Right lobe of liver (tissue), 6 donors: ENCODE data around the gene UCK2. TPM values are rescaled to one million over a fixed set of nuclear protein-coding genes. Genes with fewer than 3 reads are reported as not detected.

ENCODE experiments used
- ATAC-seq, 4 donors: fragments of 200-7000 bp; cut with Tn5 transposase; one replicate each; pipeline ENCODE4 v1.9.1; 2020; ENCODE audit warnings: mild to moderate bottlenecking in 4 of 4, moderate library complexity in 4 of 4
- DNase-seq, 3 donors: peaks; one replicate each; pipeline ENCODE4 v3.0.0-alpha.2; 2020
- H3K27ac ChIP-seq, 3 donors: fragments of 200-600 bp; one replicate each; pipeline ENCODE4 v1.8.0; 2022
- H3K27me3 ChIP-seq, 2 donors: fragments of 200-600 bp; one replicate each; pipeline ENCODE4 v1.8.0; 2022
- H3K36me3 ChIP-seq, 4 donors: fragments of 200-600 bp; sonication (generic) in 1 of 4; one replicate each; pipeline versions ENCODE4 v1.5.1 to v1.8.0; 2017 to 2022; ENCODE audit warnings: control low read depth in 1 of 4
- H3K4me1 ChIP-seq, 4 donors: fragments of 200-600 bp; sonication (generic) in 1 of 4; one replicate each; pipeline versions ENCODE4 v1.5.1 to v1.8.0; 2017 to 2022; ENCODE audit warnings: control low read depth in 1 of 4
- H3K4me3 ChIP-seq, 3 donors: fragments of 200-600 bp; one replicate each; pipeline ENCODE4 v1.8.0; 2022
- H3K9me3 ChIP-seq, 4 donors: fragments of 200-600 bp; sonication (generic) in 1 of 4; one replicate each; pipeline versions ENCODE4 v1.5.1 to v1.8.0; 2017 to 2022; ENCODE audit warnings: control low read depth in 1 of 4
- POLR2A ChIP-seq: fragments of 450-650 bp; IDR thresholded peaks from one replicate; pipeline ENCODE4 v1.6.1; 2017; ENCODE audit warnings: antibody characterized with exemption, mild to moderate bottlenecking
- WGBS: methylation state at CpG from one replicate; pipeline ENCODE4 v1.1.6; 2018; ENCODE audit warnings: low coverage, low lambda C conversion rate; ENCODE audit not compliant: insufficient coverage; ENCODE audit errors: missing lambda C conversion rate; 5-methylcytosine and 5-hydroxymethylcytosine counted together
- intact Hi-C, 2 donors: fragments of 100-400 bp; cut with DNase I; formaldehyde crosslinking; loops; one replicate each; pipeline versions ENCODE4 v1.11.2 to v1.14.1; 2022
- total RNA-seq, 6 experiments: library from RNA; depleted of rRNA in 2 of 6; stranded (reverse); fragments of >200 nt in 2 of 6; fragmentation: NEBNext Ultra II Directional in 3 of 6; extraction: Animal tissue kit (Norgen Biotek cat#: 25700) in 3 of 6; gene quantifications; one replicate each; pipeline versions ENCODE4 v1.1.0 to v1.2.4, GENCODE V29; 2016 to 2023
- TF ChIP-seq, protein P1 (sequence below), 4 donors: fragments of 200-600 bp in 3 of 4; fragments of 450-650 bp in 1 of 4; IDR thresholded peaks; one replicate each; pipeline versions ENCODE4 v1.5.1 to v1.8.0; 2016 to 2022; ENCODE audit warnings: antibody characterized with exemption in 4 of 4, mild to moderate bottlenecking in 2 of 4
- donor health status: DM: no; HTN: yes; CAD: no.
- donor health status: DM: no; HTN: no; CAD: no.
- donor health status: DM: no; HTN: no; CAD: no.
- donor health status: DM: no; HTN: yes; CAD: no.
- donor health status: DM: no; HTN: yes; CAD: no.

Gene UCK2
- total RNA-seq, 6 experiments from 2014 or later: 8.4 to 22.9 (median 10.4) TPM

DNA sequence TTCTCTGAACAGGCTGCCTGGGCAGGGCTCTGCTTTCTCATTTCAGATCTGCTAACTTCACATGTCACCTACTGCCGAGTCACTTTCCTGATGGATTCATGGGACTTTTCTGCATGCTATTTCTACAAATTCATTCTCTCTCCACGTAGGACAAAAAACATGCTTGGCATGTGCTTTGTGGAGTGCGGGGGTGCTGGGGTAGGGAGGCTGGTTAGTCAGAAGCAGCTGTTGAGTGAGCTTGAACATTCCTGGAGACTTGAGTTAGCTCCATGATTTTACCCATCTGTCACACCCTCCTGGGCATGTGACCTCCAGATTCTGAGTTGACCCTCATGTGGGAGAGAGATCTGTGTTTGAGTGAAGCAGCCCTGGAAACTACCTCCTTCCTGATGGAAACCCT, 71.4 kb downstream of the UCK2 start:
- no peaks in the 10 kb centered on the region for H3K9me3 ChIP-seq
- peaks cover 0 to 3% (median 0%) of the 10 kb centered on the region in 4 donors for H3K4me1 ChIP-seq
- intact Hi-C loops: no loop called here
- no peak for DNase-seq
- no peaks in the 10 kb centered on the region for H3K27me3 ChIP-seq
- WGBS: 65% methylated on average over 2 of the region's 3 CpGs
- TF ChIP-seq POLR2A: no peak
- TF ChIP-seq, protein P1, sequence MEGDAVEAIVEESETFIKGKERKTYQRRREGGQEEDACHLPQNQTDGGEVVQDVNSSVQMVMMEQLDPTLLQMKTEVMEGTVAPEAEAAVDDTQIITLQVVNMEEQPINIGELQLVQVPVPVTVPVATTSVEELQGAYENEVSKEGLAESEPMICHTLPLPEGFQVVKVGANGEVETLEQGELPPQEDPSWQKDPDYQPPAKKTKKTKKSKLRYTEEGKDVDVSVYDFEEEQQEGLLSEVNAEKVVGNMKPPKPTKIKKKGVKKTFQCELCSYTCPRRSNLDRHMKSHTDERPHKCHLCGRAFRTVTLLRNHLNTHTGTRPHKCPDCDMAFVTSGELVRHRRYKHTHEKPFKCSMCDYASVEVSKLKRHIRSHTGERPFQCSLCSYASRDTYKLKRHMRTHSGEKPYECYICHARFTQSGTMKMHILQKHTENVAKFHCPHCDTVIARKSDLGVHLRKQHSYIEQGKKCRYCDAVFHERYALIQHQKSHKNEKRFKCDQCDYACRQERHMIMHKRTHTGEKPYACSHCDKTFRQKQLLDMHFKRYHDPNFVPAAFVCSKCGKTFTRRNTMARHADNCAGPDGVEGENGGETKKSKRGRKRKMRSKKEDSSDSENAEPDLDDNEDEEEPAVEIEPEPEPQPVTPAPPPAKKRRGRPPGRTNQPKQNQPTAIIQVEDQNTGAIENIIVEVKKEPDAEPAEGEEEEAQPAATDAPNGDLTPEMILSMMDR (IDR thresholded peaks at IDR 0.05): no peak
- H3K36me3 ChIP-seq: peaks cover 0 to 3% (median 0%) of the 10 kb centered on the region in 4 donors
- H3K27ac ChIP-seq: no peak overlapping the region
- H3K4me3 ChIP-seq: no peak overlapping the region
- no peak for ATAC-seq

- H3K27ac ChIP-seq: no peak overlapping the region
- intact Hi-C loops: no loop called here
- ATAC-seq: no peak
Observed at GRCh38 chr1:165899461-165899941, 72.1 kb downstream of the UCK2 start.

GRCh38 chr1:165900576-165901380, 73.4 kb downstream of the UCK2 start:
- no peaks in the 10 kb centered on the region for H3K27me3 ChIP-seq
- peaks cover 0 to 10% (median 0%) of the 10 kb centered on the region in 4 donors for H3K4me1 ChIP-seq
- H3K9me3 ChIP-seq: no peaks in the 10 kb centered on the region
- TF ChIP-seq POLR2A: no peak
- 36% methylated on average over 12 of the region's 22 CpGs for WGBS
- no peak overlapping the region for H3K4me3 ChIP-seq
- intact Hi-C loops: no loop called here
- peaks cover 0 to 3% (median 0%) of the 10 kb centered on the region in 4 donors for H3K36me3 ChIP-seq
- H3K27ac ChIP-seq: no peak overlapping the region
- ATAC-seq (peak; percentile 53 to 71 (median 55)), DNase-seq (no peak)

More at GRCh38 chr1:165899461-165899941, 72.1 kb downstream of the UCK2 start:
- WGBS: no CpG with 5 or more reads among the region's 4 CpGs
- Histone ChIP-seq H3K36me3 (peaks cover 0 to 3% (median 0%) of the 10 kb centered on the region in 4 donors), H3K9me3 (no peaks in the 10 kb centered on the region), H3K4me3 (no peak overlapping the region), H3K27me3 (no peaks in the 10 kb centered on the region), H3K4me1 (peaks cover 0 to 7% (median 0%) of the 10 kb centered on the region in 4 donors)
- TF ChIP-seq POLR2A: no peak
- TF ChIP-seq, protein P1 (IDR thresholded peaks at IDR 0.05): no peak
- DNase-seq: no peak

DNA sequence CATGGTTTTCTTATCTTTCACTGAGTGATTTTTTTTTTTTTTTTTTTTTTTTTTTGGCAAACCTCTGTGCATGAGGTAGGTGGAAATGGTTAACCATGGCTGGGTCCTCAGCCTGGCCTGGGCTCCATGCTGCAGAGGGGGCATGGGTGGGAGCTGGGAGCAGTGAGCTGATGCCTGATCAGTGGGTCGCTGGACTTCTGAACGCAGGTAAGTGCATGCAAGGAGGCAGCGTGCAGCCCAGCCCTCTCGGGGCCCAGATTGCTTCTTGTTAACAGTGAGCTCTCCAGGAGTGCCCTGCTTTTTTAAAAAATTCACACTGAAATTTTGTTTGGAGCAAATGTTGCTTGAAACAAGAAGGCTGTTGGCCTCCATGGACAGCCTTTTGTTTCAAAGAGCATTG, 75.2 kb downstream of the UCK2 start:
- no peak for ATAC-seq
- H3K27ac ChIP-seq: no peak overlapping the region
- TF ChIP-seq POLR2A: no peak
- TF ChIP-seq, protein P1 (IDR thresholded peaks at IDR 0.05): no peak
- no peak for DNase-seq
- no peak overlapping the region for H3K4me3 ChIP-seq
- no CpG with 5 or more reads among the region's 4 CpGs for WGBS
- H3K4me1 ChIP-seq: peaks cover 0 to 10% (median 0%) of the 10 kb centered on the region in 4 donors
- H3K36me3 ChIP-seq: no peaks in the 10 kb centered on the region
- intact Hi-C loops: no loop called here
- no peaks in the 10 kb centered on the region for H3K9me3 ChIP-seq
- H3K27me3 ChIP-seq: no peaks in the 10 kb centered on the region

GRCh38 chr1:165903672-165904071, 76.3 kb downstream of the UCK2 start:
- DNase-seq (no peak), ATAC-seq (peak in 2 of 4 donors; percentile 14 to 16)
- Histone ChIP-seq H3K36me3 (peaks cover 0 to 4% (median 0%) of the 10 kb centered on the region in 4 donors), H3K4me1 (peaks cover 0 to 14% (median 0%) of the 10 kb centered on the region in 4 donors), H3K4me3 (no peak overlapping the region), H3K27ac (no peak overlapping the region), H3K9me3 (no peaks in the 10 kb centered on the region), H3K27me3 (no peaks in the 10 kb centered on the region)
- intact Hi-C loops: no loop called here
- WGBS: 100% methylated on average over 1 of the region's 1 CpG
- TF ChIP-seq, protein P1 (IDR thresholded peaks at IDR 0.05): no peak
- no peak for TF ChIP-seq POLR2A
